HL-60 (cell line): ENCODE results near the gene CCDC196.
A peak's percentile ranks its signal among the peaks of the same experiment; 100 is the strongest.

Experiments
- CTCF ChIP-seq: IDR thresholded peaks from one replicate; pipeline ENCODE4 v1.5.1; 2011; ENCODE audit warnings: low read length, control low read depth, inconsistent platforms; ENCODE audit not compliant: insufficient read depth
- TF ChIP-seq, protein P1 (sequence below): IDR thresholded peaks from 2 replicates; pipeline ENCODE4 v1.6.1; 2012; ENCODE audit warnings: low read depth; ENCODE audit not compliant: insufficient replicate concordance

DNA sequence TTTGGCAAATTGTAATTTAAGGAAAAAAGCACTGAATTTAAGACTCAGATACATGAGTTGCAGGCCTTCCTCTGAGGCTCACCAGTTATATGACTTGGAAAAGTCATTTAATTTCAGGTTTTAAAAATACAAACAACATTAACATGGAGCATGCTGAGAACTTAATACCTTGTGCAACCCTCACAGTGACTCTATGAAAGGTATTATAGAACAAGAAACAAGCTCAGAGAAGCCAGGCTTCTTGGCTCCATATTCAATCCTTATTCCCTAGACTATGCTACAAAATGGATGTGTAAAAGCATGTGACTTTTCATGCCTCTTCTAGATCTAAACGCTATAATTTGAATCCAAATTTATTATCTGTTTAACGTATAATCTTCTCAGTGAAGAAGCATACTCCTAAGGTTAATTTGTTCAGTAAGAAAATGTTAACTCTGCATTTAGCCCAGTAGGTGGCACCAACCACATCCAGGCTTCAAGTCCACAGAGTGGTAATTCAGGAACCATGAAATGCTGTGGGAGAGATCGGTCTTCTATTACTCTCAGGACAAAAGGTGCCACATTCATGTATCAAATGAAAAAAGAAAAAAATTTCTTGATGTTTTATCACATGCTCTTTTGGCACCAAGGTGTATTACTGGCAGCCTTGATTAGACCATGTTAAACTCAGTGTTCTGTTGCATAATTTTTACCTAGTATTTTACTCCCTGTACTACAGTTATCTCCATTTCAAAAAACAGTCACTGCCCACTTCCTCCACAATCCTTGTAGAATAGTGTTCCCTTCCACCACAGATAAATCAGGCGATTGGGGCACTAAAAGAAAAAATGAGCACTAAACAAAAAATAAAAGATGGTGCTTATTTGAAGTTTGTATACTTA lies 9.3 kb downstream of the CCDC196 start:
- TF ChIP-seq, protein P1, sequence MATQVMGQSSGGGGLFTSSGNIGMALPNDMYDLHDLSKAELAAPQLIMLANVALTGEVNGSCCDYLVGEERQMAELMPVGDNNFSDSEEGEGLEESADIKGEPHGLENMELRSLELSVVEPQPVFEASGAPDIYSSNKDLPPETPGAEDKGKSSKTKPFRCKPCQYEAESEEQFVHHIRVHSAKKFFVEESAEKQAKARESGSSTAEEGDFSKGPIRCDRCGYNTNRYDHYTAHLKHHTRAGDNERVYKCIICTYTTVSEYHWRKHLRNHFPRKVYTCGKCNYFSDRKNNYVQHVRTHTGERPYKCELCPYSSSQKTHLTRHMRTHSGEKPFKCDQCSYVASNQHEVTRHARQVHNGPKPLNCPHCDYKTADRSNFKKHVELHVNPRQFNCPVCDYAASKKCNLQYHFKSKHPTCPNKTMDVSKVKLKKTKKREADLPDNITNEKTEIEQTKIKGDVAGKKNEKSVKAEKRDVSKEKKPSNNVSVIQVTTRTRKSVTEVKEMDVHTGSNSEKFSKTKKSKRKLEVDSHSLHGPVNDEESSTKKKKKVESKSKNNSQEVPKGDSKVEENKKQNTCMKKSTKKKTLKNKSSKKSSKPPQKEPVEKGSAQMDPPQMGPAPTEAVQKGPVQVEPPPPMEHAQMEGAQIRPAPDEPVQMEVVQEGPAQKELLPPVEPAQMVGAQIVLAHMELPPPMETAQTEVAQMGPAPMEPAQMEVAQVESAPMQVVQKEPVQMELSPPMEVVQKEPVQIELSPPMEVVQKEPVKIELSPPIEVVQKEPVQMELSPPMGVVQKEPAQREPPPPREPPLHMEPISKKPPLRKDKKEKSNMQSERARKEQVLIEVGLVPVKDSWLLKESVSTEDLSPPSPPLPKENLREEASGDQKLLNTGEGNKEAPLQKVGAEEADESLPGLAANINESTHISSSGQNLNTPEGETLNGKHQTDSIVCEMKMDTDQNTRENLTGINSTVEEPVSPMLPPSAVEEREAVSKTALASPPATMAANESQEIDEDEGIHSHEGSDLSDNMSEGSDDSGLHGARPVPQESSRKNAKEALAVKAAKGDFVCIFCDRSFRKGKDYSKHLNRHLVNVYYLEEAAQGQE: no peak
- TF ChIP-seq CTCF: peak; percentile 31
